OCI-LY3 (cell line): ENCODE data around the gene ZNF283.

Experiments
- H2AFZ ChIP-seq: fragments of 200-600, 300-600 bp; shearing (Covaris generic); 2 replicates; pipeline ENCODE4 v1.6.0; 2014; ENCODE audit warnings: antibody characterized with exemption, low read depth, low read length
- H3K27ac ChIP-seq: fragments of 200-600, 300-600 bp; sonication (generic); 2 replicates; pipeline ENCODE4 v1.5.1; 2014; ENCODE audit warnings: mild to moderate bottlenecking, low read length, moderate library complexity, mixed read lengths
- H3K27me3 ChIP-seq: fragments of 200-600, 300-600 bp; sonication (generic); 2 replicates; pipeline ENCODE4 v1.6.1; 2014; ENCODE audit warnings: low read depth, low read length, mixed read lengths
- H3K36me3 ChIP-seq: fragments of 200-600, 300-600 bp; sonication (generic); replicated peaks from 2 replicates; pipeline ENCODE3; 2014; ENCODE audit warnings: low read depth, low read length, mixed read lengths
- H3K4me1 ChIP-seq: fragments of 300-600, 200-600 bp; sonication (generic); 2 replicates; pipeline ENCODE4 v1.6.1; 2014; ENCODE audit warnings: low read length, mixed read lengths
- H3K4me2 ChIP-seq: fragments of 200-600, 300-600 bp; sonication (generic); 2 replicates; pipeline ENCODE4 v1.6.1; 2014; ENCODE audit warnings: low read length, mixed read lengths
- H3K4me3 ChIP-seq: fragments of 300-600, 200-600 bp; sonication (generic); 2 replicates; pipeline ENCODE4 v1.5.1; 2014; ENCODE audit warnings: antibody characterized with exemption, mild to moderate bottlenecking, low read length, moderate library complexity
- H3K79me2 ChIP-seq: fragments of 300-600, 200-600 bp; shearing (Covaris generic); 2 replicates; pipeline ENCODE4 v1.6.1; 2014; ENCODE audit warnings: mild to moderate bottlenecking, low read length, mixed read lengths
- H3K9ac ChIP-seq: fragments of 300-600, 200-600 bp; shearing (Covaris generic); 2 replicates; pipeline ENCODE4 v1.6.0; 2014; ENCODE audit warnings: mild to moderate bottlenecking, low read length, moderate library complexity
- H3K9me3 ChIP-seq: fragments of 200-600, 300-600 bp; shearing (Covaris generic); 2 replicates; pipeline ENCODE4 v1.6.1; 2014; ENCODE audit warnings: low read length, mixed read lengths; ENCODE audit not compliant: insufficient read depth
- H4K20me1 ChIP-seq: fragments of 200-600, 300-600 bp; sonication (generic); 2 replicates; pipeline ENCODE4 v1.6.1; 2016; ENCODE audit warnings: low read length, mixed read lengths; ENCODE audit not compliant: insufficient read depth
- EZH2phosphoT487 ChIP-seq: fragments of 200-600 bp; shearing (Covaris generic); IDR thresholded peaks from 2 replicates; pipeline ENCODE4 v1.6.1; 2018; ENCODE audit warnings: antibody characterized with exemption, mixed run types, low read depth
- TF ChIP-seq, protein P1 (sequence below): fragments of 200-600, 300-600 bp; sonication (generic); IDR thresholded peaks from 2 replicates; pipeline ENCODE4 v1.5.1; 2014; ENCODE audit warnings: antibody characterized with exemption, low read length, low read depth

ZNF283 gene

DNA sequence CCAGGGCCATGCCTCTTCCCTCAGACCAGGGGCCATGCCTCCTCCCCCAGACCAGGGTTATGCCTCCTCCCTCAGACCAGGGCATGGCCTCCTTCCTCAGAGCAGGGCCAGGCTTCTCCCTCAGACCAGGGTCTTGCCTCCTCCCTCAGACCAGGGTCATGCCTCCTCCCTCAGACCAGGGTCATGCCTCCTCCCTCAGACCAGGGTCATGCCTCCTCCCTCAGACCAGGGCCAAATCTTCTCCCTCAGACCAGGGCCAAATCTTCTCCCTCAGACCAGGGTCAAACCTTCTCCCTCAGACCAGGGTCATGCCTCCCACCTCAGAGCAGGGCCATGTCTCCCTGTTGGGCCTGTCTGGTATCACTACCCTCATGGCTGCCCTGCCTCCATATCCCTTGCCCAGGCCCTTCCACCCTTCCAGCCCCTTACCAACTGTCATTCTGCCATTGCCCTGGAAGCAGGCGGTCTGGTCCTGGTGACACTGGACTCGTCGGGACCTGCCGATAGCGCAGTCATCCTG is 29.0 kb upstream of the ZNF283 start:
- H3K27me3 ChIP-seq, result no peaks in the 10 kb centered on the region; the same call in 1 of the 2 replicates
- no peak overlapping the region for H3K4me3 ChIP-seq
- H3K4me1 ChIP-seq, result no peaks in the 10 kb centered on the region
- no peak overlapping the region for H3K27ac ChIP-seq
- TF ChIP-seq, protein P1, sequence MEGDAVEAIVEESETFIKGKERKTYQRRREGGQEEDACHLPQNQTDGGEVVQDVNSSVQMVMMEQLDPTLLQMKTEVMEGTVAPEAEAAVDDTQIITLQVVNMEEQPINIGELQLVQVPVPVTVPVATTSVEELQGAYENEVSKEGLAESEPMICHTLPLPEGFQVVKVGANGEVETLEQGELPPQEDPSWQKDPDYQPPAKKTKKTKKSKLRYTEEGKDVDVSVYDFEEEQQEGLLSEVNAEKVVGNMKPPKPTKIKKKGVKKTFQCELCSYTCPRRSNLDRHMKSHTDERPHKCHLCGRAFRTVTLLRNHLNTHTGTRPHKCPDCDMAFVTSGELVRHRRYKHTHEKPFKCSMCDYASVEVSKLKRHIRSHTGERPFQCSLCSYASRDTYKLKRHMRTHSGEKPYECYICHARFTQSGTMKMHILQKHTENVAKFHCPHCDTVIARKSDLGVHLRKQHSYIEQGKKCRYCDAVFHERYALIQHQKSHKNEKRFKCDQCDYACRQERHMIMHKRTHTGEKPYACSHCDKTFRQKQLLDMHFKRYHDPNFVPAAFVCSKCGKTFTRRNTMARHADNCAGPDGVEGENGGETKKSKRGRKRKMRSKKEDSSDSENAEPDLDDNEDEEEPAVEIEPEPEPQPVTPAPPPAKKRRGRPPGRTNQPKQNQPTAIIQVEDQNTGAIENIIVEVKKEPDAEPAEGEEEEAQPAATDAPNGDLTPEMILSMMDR, result no peak
- TF ChIP-seq EZH2phosphoT487, result no peak
- no peaks in the 10 kb centered on the region for H4K20me1 ChIP-seq
- H3K79me2 ChIP-seq, result no peaks in the 10 kb centered on the region
- no peaks in the 10 kb centered on the region for H3K9me3 ChIP-seq
- H3K36me3 ChIP-seq, result no peaks in the 10 kb centered on the region
- no peak overlapping the region for H3K9ac ChIP-seq
- H3K4me2 ChIP-seq, result no peak overlapping the region
- no peak overlapping the region for H2AFZ ChIP-seq

DNA sequence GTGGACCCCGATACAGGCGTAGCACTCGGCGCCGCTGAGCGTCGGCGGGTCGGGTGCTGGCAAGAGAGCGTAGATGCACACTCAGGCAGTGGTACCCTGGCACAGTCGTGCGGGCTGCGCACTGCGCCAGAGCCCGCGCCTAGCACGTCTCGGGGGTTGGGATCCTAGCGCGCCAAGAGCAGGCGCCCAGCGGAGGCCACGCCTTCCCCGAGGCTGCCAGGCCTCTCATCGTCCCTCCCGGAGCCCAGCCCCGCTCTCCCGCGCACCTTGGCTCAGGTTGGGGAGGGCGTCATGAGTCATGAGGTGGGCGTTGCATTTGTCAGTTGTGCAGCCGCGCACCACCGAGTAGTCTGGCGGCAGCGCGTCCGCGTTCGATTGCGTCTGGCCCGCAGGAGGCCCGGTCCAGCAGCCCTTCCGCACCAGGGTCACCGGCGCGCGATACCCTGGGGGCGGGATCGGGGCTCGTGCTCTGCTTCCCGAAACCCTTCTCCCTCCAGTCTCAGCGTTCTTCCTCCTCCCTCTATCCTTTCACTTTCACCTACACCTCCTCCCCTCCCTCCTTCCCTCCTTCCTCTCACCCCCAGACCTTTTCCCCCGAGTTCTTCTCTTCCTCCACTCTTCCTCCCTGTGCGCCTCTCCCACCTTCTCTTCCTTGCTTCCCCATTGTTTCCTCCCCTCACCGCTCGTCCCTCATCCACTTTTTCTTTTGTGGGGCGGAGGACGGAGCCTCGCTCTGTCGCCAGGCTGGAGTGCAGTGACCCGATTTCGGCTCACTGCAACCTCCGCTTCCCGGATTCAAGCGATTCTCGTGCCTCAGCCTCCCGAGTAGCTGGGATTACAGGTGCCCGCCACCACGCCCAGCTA is 28.3 kb upstream of the ZNF283 start:
- no peak overlapping the region for H3K4me2 ChIP-seq
- no peaks in the 10 kb centered on the region for H3K9me3 ChIP-seq
- H2AFZ ChIP-seq, result no peak overlapping the region
- TF ChIP-seq EZH2phosphoT487, result no peak
- TF ChIP-seq, protein P1, result no peak
- no peaks in the 10 kb centered on the region for H4K20me1 ChIP-seq
- H3K36me3 ChIP-seq, result no peaks in the 10 kb centered on the region
- no peaks in the 10 kb centered on the region for H3K79me2 ChIP-seq
- no peak overlapping the region for H3K27ac ChIP-seq
- no peaks in the 10 kb centered on the region; the same call in 1 of the 2 replicates for H3K27me3 ChIP-seq
- H3K4me1 ChIP-seq, result no peaks in the 10 kb centered on the region
- no peak overlapping the region for H3K9ac ChIP-seq
- no peak overlapping the region for H3K4me3 ChIP-seq

DNA sequence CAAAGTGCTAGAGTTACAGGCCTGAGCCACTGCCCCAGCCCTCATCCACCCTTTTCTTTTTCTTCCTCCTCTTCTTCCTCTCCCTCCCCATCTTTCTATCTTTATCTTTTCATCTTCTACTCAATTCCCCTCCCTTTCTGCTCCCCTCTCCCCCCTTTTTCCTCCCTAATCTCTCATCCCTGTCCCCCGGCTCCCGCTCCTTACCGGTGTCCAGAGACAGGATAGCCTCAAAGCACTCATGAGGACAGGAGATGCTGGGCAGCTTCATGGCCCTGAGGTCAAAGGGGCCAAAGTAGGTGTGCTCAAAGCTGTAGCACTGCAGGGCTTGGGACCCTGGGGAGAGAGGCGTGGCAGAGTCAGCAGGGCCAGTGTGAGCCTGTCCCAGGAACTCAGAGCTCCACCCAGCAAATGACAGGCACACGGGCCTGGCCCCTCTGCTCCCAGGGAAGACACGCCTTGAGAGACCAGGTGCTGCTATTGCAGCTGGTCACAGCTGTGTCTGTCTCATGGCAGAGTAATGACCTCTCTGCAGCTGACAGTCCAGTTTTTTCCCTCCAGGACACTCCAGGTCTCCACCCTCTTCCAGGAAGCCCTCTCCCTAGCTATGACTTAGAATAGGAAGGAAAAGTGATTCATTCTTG is 27.5 kb upstream of the ZNF283 start:
- Histone ChIP-seq H3K4me2 (no peak overlapping the region), H3K27me3 (no peaks in the 10 kb centered on the region; the same call in 1 of the 2 replicates), H2AFZ (no peak overlapping the region), H3K27ac (no peak overlapping the region), H3K79me2 (no peaks in the 10 kb centered on the region), H3K9me3 (no peaks in the 10 kb centered on the region), H3K4me1 (no peaks in the 10 kb centered on the region), H3K36me3 (no peaks in the 10 kb centered on the region), H4K20me1 (no peaks in the 10 kb centered on the region), H3K4me3 (no peak overlapping the region), H3K9ac (no peak overlapping the region)
- TF ChIP-seq, protein P1, result no peak
- TF ChIP-seq EZH2phosphoT487, result no peak
